C1 segment of cervical spinal cord (tissue), 14 donors: ENCODE data around the gene PNLIP.

Source experiments
- DNase-seq, 14 donors: peaks; one replicate each; lab custom pipeline; 2025; lab: John Stamatoyannopoulos, UW

The PNLIP gene

DNA sequence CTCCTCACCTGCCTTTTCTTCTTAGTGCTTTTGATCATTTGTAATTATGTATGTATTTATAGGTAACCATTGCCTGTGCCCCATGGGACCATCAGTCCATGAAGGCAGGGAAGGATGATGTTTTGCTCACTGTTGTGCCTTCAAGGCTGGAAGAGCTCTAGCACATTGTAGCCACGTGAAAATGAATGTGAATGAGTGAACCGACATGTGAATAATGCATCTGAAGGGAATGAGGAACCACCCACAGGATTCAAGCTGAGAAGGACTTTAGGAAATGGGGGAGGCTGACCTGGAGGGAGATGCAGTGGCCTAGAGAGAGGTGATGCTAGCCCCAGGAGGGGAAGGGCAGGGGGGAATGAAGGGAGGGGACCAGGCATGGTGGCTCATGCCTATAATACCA lies 69.1 kb downstream of the PNLIP start:
- no peak for DNase-seq

DNA sequence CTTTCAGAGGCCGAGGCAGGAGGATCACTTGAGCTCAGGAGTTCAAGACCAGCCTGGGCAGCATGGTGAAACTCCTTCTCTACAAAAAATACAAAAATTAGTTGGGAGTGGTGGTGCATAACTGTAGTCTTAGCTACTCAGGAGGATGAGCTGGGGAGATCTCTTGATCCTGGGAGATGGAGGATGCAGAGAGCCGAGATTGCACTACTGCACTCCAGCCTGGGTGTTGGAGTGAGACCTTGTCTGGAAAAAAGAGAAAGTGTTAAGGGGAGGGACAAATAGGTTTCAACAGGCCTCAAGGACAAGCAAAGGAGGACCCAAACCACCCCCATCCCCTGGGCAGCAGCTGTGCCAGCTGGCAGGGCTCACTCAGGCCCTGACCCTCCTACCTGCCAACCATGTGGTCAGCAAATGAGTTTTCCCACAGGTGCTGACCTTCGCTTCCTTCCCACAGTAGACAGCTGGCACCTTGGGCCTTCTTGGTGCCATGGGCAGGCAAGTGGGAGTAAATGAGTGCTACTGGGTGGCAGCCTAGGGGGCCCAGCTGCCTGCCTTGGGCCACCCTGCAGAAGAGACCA lies 69.6 kb downstream of the PNLIP start:
- no peak for DNase-seq
